HCT116 (cell line): Measurements from ENCODE around the gene FOXO3. TPM values are rescaled to one million over a fixed set of nuclear protein-coding genes. Genes with fewer than 3 reads are reported as not detected.

Experiments used
- ATAC-seq: fragments of 200-7000 bp; cut with Tn5 transposase; 2 replicates; pipeline ENCODE4 v1.9.1; 2020; ENCODE audit warnings: mild to moderate bottlenecking, moderate library complexity
- BruUV-seq: library from RNA; stranded (reverse); fragments of 400-500 nt; replicated peaks from 2 replicates; lab custom pipeline; 2021; lab: Mats Ljungman, UMichigan
- CTCF ChIA-PET: fragments of 300-600 bp; sonication (Branson Sonifier 250); formaldehyde crosslinking; loops from one replicate; lab custom pipeline; 2021; ENCODE audit warnings: antibody characterized with exemption; lab: Charles Lee
- POLR2A ChIA-PET: fragments of 300-600, 350-600 bp; sonication (Branson Sonifier 250); formaldehyde crosslinking; loops from one replicate; lab custom pipeline; 2021; ENCODE audit warnings: antibody characterized with exemption; lab: Charles Lee
- RAD21 ChIA-PET, 2 experiments: fragments of 300-600 bp; sonication (Branson Sonifier 250); formaldehyde crosslinking; loops; one replicate each; lab custom pipeline; 2023; ENCODE audit warnings: low total read pairs in 2 of 2; ENCODE audit not compliant: uncharacterized antibody in 2 of 2, unreplicated experiment in 2 of 2, low non-redundant PET in 1 of 2; lab: Charles Lee
- DNase-seq: peaks from one replicate; pipeline ENCODE4 v3.0.0-alpha.2; 2010; ENCODE audit warnings: low read depth, low spot score
- H2AFZ ChIP-seq: fragments of 200-600 bp; shearing (Covaris generic), sonication (generic); 2 replicates; pipeline ENCODE4 v1.6.1; 2017; ENCODE audit warnings: low read depth, mixed run types, mixed read lengths, antibody characterized with exemption, low read length; ENCODE audit not compliant: poor library complexity, severe bottlenecking
- H3K27ac ChIP-seq: 2 replicates; pipeline ENCODE4 v1.5.1; 2012; ENCODE audit warnings: low read depth, low read length
- H3K27me3 ChIP-seq: fragments of 200-600 bp; sonication (generic); 2 replicates; pipeline ENCODE4 v1.6.1; 2016; ENCODE audit warnings: mixed run types, low read length, mixed read lengths; ENCODE audit not compliant: insufficient read depth
- H3K36me3 ChIP-seq, 2 experiments: fragments of 200-500 bp in 1 of 2; fragments of 200-600 bp in 1 of 2; sonication (Bioruptor generic) in 1 of 2; sonication (generic) in 1 of 2; 2 replicates each; pipeline versions ENCODE4 v1.5.1 to v1.6.1; 2014 to 2016; ENCODE audit warnings: low read length in 2 of 2, inconsistent platforms in 1 of 2, mixed read lengths in 1 of 2, mixed run types in 1 of 2; ENCODE audit not compliant: insufficient read depth in 2 of 2, control insufficient read depth in 1 of 2
- H3K4me1 ChIP-seq, 2 experiments: fragments of 200-600 bp in 1 of 2; sonication (generic) in 1 of 2; 2 replicates each; pipeline versions ENCODE4 v1.5.1 to v1.6.1; 2012 to 2017; ENCODE audit warnings: low read length in 2 of 2, inconsistent platforms in 1 of 2, mild to moderate bottlenecking in 1 of 2, mixed read lengths in 1 of 2, mixed run types in 1 of 2, moderate library complexity in 1 of 2; ENCODE audit not compliant: insufficient read depth in 2 of 2, control insufficient read depth in 1 of 2
- H3K4me2 ChIP-seq: fragments of 200-600 bp; sonication (generic); 2 replicates; pipeline ENCODE4 v1.6.1; 2017; ENCODE audit warnings: mixed run types, low read length, mixed read lengths
- H3K4me3 ChIP-seq, 2 experiments: fragments of 200-600 bp in 1 of 2; sonication (generic) in 1 of 2; replicated peaks in 1 of 2; 2 replicates each; pipeline ENCODE4 v1.5.1; 2011 to 2016; ENCODE audit warnings: low read length in 2 of 2, control low read depth in 1 of 2, low read depth in 1 of 2, mild to moderate bottlenecking in 1 of 2, mixed read lengths in 1 of 2, mixed run types in 1 of 2
- H3K79me2 ChIP-seq: fragments of 200-600 bp; sonication (generic); 2 replicates; pipeline ENCODE4 v1.6.1; 2017; ENCODE audit warnings: mild to moderate bottlenecking, mixed run types, low read length, moderate library complexity, mixed read lengths; ENCODE audit not compliant: insufficient read depth
- H3K9ac ChIP-seq: fragments of 200-600 bp; sonication (generic); 2 replicates; pipeline ENCODE4 v1.6.1; 2016; ENCODE audit warnings: low read length, mixed read lengths
- H3K9me2 ChIP-seq: fragments of 200-600 bp; sonication (generic), shearing (Covaris generic); 2 replicates; pipeline ENCODE4 v1.6.1; 2017; ENCODE audit warnings: mixed run types, mild to moderate bottlenecking, moderate library complexity; ENCODE audit not compliant: insufficient read depth
- H3K9me3 ChIP-seq, 2 experiments: fragments of 200-500 bp in 1 of 2; fragments of 200-600 bp in 1 of 2; sonication (Bioruptor generic) in 1 of 2; sonication (generic) in 1 of 2; 2 replicates each; pipeline ENCODE4 v1.6.1; 2014 to 2017; ENCODE audit warnings: low read length in 2 of 2, mixed read lengths in 2 of 2, inconsistent platforms in 1 of 2, low read depth in 1 of 2, mild to moderate bottlenecking in 1 of 2, mixed run types in 1 of 2, moderate library complexity in 1 of 2; ENCODE audit not compliant: control insufficient read depth in 1 of 2, insufficient read depth in 1 of 2
- H4K20me1 ChIP-seq: fragments of 200-600 bp; sonication (generic), shearing (Covaris generic); 2 replicates; pipeline ENCODE4 v1.6.1; 2017; ENCODE audit warnings: mixed run types, mild to moderate bottlenecking, moderate library complexity; ENCODE audit not compliant: insufficient read depth
- ATF3 ChIP-seq: IDR thresholded peaks from 2 replicates; pipeline ENCODE4 v1.6.1; 2012
- CBX3 ChIP-seq: IDR thresholded peaks from 2 replicates; pipeline ENCODE4 v1.6.1; 2012; ENCODE audit warnings: low read depth
- CEBPB ChIP-seq: IDR thresholded peaks from 2 replicates; pipeline ENCODE4 v1.6.1; 2012; ENCODE audit warnings: low read depth
- CTCF ChIP-seq, 3 experiments: fragments of 200-600 bp in 1 of 3; sonication (generic) in 1 of 3; IDR thresholded peaks in 2 of 3; conservative IDR thresholded peaks in 1 of 3; 2 replicates each; pipeline ENCODE4 v1.5.1; 2012 to 2017; ENCODE audit warnings: low read depth in 2 of 3, low read length in 2 of 3, antibody characterized with exemption in 1 of 3, borderline replicate concordance in 1 of 3, control low read depth in 1 of 3, mild to moderate bottlenecking in 1 of 3, mixed read lengths in 1 of 3, mixed run types in 1 of 3, moderate library complexity in 1 of 3; ENCODE audit not compliant: insufficient read depth in 1 of 3
- EGR1 ChIP-seq: IDR thresholded peaks from 2 replicates; pipeline ENCODE4 v1.6.1; 2012; ENCODE audit warnings: low read depth
- ELF1 ChIP-seq: IDR thresholded peaks from 2 replicates; pipeline ENCODE4 v1.6.1; 2012; ENCODE audit warnings: low read depth, borderline replicate concordance
- EZH2 ChIP-seq: fragments of 200-600 bp; sonication (generic); IDR thresholded peaks from 2 replicates; pipeline ENCODE4 v1.6.1; 2017; ENCODE audit warnings: antibody characterized with exemption, mixed run types
- EZH2phosphoT487 ChIP-seq: fragments of 200-600 bp; IDR thresholded peaks from 2 replicates; pipeline ENCODE4 v1.6.1; 2018; ENCODE audit warnings: antibody characterized with exemption, borderline replicate concordance
- FOSL1 ChIP-seq: IDR thresholded peaks from 2 replicates; pipeline ENCODE4 v1.6.1; 2012; ENCODE audit warnings: low read depth
- JUND ChIP-seq: IDR thresholded peaks from 2 replicates; pipeline ENCODE4 v1.6.1; 2012
- MAX ChIP-seq: IDR thresholded peaks from 2 replicates; pipeline ENCODE4 v1.6.1; 2012
- POLR2A ChIP-seq: IDR thresholded peaks from 2 replicates; pipeline ENCODE4 v1.7.0; 2011; ENCODE audit warnings: borderline replicate concordance; ENCODE audit not compliant: insufficient read depth, insufficient read length; ENCODE audit errors: extremely low read depth
- POLR2AphosphoS5 ChIP-seq: IDR thresholded peaks from 2 replicates; pipeline ENCODE4 v1.6.1; 2011; ENCODE audit warnings: mild to moderate bottlenecking, low read depth, low read length, moderate library complexity
- RAD21 ChIP-seq: IDR thresholded peaks from 2 replicates; pipeline ENCODE4 v1.6.1; 2012; ENCODE audit warnings: low read depth, mild to moderate bottlenecking
- REST ChIP-seq: IDR thresholded peaks from 2 replicates; pipeline ENCODE4 v1.6.1; 2012; ENCODE audit warnings: low read depth
- SP1 ChIP-seq: IDR thresholded peaks from 2 replicates; pipeline ENCODE4 v1.6.1; 2012; ENCODE audit warnings: low read depth
- SRF ChIP-seq: IDR thresholded peaks from 2 replicates; pipeline ENCODE4 v1.6.1; 2012; ENCODE audit warnings: low read depth
- TCF7L2 ChIP-seq: IDR thresholded peaks from 2 replicates; pipeline ENCODE4 v1.7.0; 2011; ENCODE audit warnings: borderline replicate concordance, inconsistent platforms; ENCODE audit not compliant: insufficient read depth, insufficient read length; ENCODE audit errors: extremely low read depth
- YY1 ChIP-seq: IDR thresholded peaks from 2 replicates; pipeline ENCODE4 v1.6.1; 2011; ENCODE audit warnings: low read length, low read depth, moderate library complexity, mild to moderate bottlenecking; ENCODE audit not compliant: insufficient replicate concordance; ENCODE audit errors: extremely low read depth
- ZBTB33 ChIP-seq: IDR thresholded peaks from 2 replicates; pipeline ENCODE4 v1.6.1; 2011; ENCODE audit warnings: mild to moderate bottlenecking, low read length, moderate library complexity; ENCODE audit not compliant: insufficient replicate concordance; ENCODE audit errors: extremely low read depth
- ZFX ChIP-seq: fragments of 450-650 bp; IDR thresholded peaks from 2 replicates; pipeline ENCODE4 v1.6.1; 2017
- intact Hi-C: fragments of 100-400 bp; cut with micrococcal nuclease; formaldehyde crosslinking; loops from 2 replicates; pipeline ENCODE4 v1.10.0; 2022
- total RNA-seq: library from RNA; stranded (reverse); gene quantifications from one replicate; pipeline ENCODE4 v1.2.1, GENCODE V29; 2021; ENCODE audit not compliant: unreplicated experiment

The FOXO3 gene
- total RNA-seq, 1 experiment from 2014 or later = 40.0 TPM

GRCh38 chr6:108673602-108674001 is 112.9 kb downstream of the FOXO3 start:
- Histone ChIP-seq H3K36me3 (no peaks in the 10 kb centered on the region), H3K9ac (no peak overlapping the region), H3K79me2 (peaks cover 95% of the 10 kb centered on the region), H3K4me3 (peak overlapping the region in 1 of 2 experiments; percentile 7; a peak in 1 of 4 replicates), H4K20me1 (peaks cover 4% of the 10 kb centered on the region; the same call in 1 of the 2 replicates), H3K4me1 (peaks cover 10 to 54% of the 10 kb centered on the region in 2 experiments), H3K9me2 (no peaks in the 10 kb centered on the region), H2AFZ (no peak overlapping the region), H3K4me2 (peak overlapping the region; percentile 59), H3K27me3 (no peaks in the 10 kb centered on the region), H3K9me3 (no peaks in the 10 kb centered on the region), H3K27ac (no peak overlapping the region)
- BruUV-seq = no TSS peak
- ChIA-PET CTCF (no interaction called here), RAD21 (no interaction called here), POLR2A (no interaction called here)
- intact Hi-C loops = loop anchor here (5.0 kb wide), 1 partner anchor 111 kb away; the partner anchor contains the start of gene FOXO3
- DNase-seq (peak; percentile 78), ATAC-seq (peak; percentile 96)
- TF ChIP-seq YY1 = no peak
- TF ChIP-seq JUND = peak; percentile 87
- TF ChIP-seq POLR2AphosphoS5 = no peak
- TF ChIP-seq CTCF (IDR thresholded peaks at IDR 0.05 in 2 of 3, conservative IDR thresholded peaks at IDR 0.05 in 1 of 3; ENCODE audit: borderline replicate concordance in 1 of 3, insufficient read depth in 1 of 3, low read depth in 2 of 3, low read length in 2 of 3) = no peak
- no peak for TF ChIP-seq EZH2phosphoT487
- TF ChIP-seq ZFX = no peak
- peak; percentile 56; the same call in 1 of the 2 replicates for TF ChIP-seq CEBPB
- no peak for TF ChIP-seq POLR2A
- peak; percentile 31 for TF ChIP-seq RAD21
- TF ChIP-seq EGR1 = 0 out of 2 replicates have a peak, but pooled peaks have one; percentile 40
- TF ChIP-seq EZH2 = no peak
- no peak for TF ChIP-seq SRF
- 0 out of 2 replicates have a peak, but pooled peaks have one; percentile 39 for TF ChIP-seq MAX
- no peak for TF ChIP-seq ZBTB33
- TF ChIP-seq TCF7L2 = no peak
- no peak for TF ChIP-seq ELF1
- TF ChIP-seq ATF3 = no peak
- TF ChIP-seq CBX3 = no peak; the same call in 1 of the 2 replicates
- TF ChIP-seq FOSL1 = peak; percentile 83
- peak; percentile 94 for TF ChIP-seq SP1
- TF ChIP-seq REST = no peak
